DND-41 (cell line): Measurements from ENCODE around the gene ACACA.

Experiments
- EZH2 ChIP-seq: IDR thresholded peaks from 3 replicates; pipeline ENCODE4 v1.6.1; 2012; ENCODE audit warnings: borderline replicate concordance, low read depth, mild to moderate bottlenecking, moderate library complexity, low read length, inconsistent platforms; ENCODE audit not compliant: severe bottlenecking
- TF ChIP-seq, protein P1 (sequence below): IDR thresholded peaks from 2 replicates; pipeline ENCODE4 v1.5.1; 2012; ENCODE audit warnings: borderline replicate concordance, low read length, moderate library complexity, mild to moderate bottlenecking; ENCODE audit not compliant: poor library complexity, severe bottlenecking; ENCODE audit errors: extremely low read depth

DNA sequence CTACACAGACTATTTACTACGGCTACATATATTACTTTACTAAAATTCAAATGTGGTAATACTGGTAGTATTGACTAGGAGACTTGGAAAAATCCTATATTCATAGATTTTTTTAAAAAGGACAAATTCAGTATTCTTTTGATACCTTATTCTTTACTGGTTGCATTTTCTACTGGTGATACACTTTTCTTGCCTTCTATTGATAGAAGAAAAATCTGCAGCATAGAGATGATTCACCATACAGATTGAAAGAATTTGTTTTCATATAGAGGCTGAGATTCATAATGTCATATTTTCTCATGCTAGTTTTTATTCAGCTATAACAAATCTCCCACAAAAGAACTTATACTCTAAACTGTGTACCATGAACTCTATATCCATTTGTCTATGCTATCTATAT is 226.3 kb downstream of the ACACA start:
- TF ChIP-seq, protein P1, sequence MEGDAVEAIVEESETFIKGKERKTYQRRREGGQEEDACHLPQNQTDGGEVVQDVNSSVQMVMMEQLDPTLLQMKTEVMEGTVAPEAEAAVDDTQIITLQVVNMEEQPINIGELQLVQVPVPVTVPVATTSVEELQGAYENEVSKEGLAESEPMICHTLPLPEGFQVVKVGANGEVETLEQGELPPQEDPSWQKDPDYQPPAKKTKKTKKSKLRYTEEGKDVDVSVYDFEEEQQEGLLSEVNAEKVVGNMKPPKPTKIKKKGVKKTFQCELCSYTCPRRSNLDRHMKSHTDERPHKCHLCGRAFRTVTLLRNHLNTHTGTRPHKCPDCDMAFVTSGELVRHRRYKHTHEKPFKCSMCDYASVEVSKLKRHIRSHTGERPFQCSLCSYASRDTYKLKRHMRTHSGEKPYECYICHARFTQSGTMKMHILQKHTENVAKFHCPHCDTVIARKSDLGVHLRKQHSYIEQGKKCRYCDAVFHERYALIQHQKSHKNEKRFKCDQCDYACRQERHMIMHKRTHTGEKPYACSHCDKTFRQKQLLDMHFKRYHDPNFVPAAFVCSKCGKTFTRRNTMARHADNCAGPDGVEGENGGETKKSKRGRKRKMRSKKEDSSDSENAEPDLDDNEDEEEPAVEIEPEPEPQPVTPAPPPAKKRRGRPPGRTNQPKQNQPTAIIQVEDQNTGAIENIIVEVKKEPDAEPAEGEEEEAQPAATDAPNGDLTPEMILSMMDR = no peak
- no peak for TF ChIP-seq EZH2
